T47D (cell line): Measurements from ENCODE around the gene PFDN1.

ENCODE experiments used
- DNase-seq, 2 experiments: peaks; one replicate each; pipeline versions ENCODE4 v3.0.0 to v3.0.0-alpha.2; 2011 to 2012; ENCODE audit warnings: low read depth in 1 of 2, low spot score in 1 of 2
- JUND ChIP-seq: IDR thresholded peaks from 2 replicates; pipeline ENCODE4 v1.6.1; 2012; ENCODE audit warnings: low read depth
- in situ Hi-C: cut with HindIII; loops from 2 replicates; pipeline ENCODE4 v1.10.0; 2016; ENCODE audit warnings: low sequenced_read_pairs, low pct_unique_long_range_greater_than_20kb

PFDN1 gene

DNA sequence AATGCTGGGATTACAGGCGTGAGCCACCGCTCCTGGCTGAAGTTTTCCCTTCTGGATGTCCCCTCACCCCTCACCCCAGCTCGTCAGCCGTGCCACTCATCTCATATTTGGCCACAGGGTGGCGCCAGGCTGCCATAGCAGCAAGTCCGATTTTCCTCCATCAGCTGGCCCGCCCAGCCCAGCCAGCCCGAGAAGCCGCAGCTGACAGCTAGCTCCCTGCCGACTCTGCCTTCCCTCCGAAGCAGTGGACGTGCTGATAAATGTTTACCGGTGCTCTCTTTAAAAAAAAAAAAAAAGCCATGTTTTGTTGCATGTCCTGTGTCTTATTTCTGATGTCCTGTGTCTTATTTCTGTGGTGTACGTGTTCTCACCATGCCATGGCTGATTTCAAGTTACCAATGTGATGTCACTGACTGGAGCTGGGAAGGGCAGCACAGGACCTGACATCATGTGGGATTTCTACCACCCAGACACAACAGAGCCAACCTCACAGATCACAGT is 58.3 kb downstream of the PFDN1 start:
- DNase-seq: peak; percentile 66 to 87
- in situ Hi-C loops: no loop called here
- no peak for TF ChIP-seq JUND

DNA sequence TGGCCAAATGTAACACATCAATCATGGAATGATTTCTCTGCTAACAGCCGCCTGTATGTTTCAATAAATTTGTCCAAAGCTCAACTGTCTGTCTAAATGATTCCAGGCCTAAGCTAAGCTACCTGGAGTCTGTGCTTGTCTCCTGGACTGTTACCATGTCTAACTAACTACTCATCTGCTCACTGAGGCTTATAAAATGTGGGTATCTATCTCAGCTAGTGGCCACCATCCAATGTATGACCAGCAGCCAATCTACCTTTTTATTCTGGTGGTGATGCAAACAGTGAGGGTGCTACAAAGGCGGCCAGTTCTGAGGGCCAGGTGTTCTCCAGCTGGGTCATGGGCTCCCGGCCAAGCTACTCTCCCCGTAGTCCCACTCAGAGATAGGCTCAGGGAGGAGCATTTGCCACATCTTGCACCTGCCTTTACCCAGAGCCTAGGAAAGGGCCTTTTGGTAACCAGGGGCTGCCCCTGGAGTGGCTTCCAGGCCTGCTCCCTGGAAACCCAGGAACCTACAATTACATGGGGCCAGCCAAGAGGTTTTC is 59.1 kb downstream of the PFDN1 start:
- DNase-seq: no peak
- in situ Hi-C loops: no loop called here
- no peak for TF ChIP-seq JUND

- TF ChIP-seq JUND: no peak
- in situ Hi-C loops: no loop called here
- DNase-seq: peak in 1 of 2 experiments; percentile 34
Measured at GRCh38 chr5:140242890-140243585, 59.9 kb downstream of the PFDN1 start.

DNA sequence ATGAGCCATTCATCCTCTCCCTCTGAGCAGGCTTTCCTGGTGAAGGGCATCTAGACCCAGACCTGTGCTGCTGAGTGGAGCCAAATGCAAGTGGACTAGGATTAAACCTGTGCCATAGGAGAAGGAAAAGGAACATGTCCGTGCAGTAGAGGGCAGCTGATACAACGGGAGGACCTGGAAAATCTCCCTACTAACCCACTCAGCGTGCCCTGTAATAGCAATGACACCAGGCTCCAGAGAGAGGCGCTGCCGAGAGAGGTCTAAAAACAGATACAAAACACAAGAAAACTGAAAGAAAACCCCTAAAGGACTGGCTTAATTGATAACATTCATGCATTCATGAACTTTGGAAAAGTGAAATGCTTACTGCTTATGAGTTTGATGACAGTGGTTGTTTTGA is 60.8 kb downstream of the PFDN1 start:
- in situ Hi-C loops: no loop called here
- DNase-seq: no peak
- TF ChIP-seq JUND: no peak

GRCh38 chr5:140240987-140241706 is 61.8 kb downstream of the PFDN1 start:
- in situ Hi-C loops: no loop called here

DNA sequence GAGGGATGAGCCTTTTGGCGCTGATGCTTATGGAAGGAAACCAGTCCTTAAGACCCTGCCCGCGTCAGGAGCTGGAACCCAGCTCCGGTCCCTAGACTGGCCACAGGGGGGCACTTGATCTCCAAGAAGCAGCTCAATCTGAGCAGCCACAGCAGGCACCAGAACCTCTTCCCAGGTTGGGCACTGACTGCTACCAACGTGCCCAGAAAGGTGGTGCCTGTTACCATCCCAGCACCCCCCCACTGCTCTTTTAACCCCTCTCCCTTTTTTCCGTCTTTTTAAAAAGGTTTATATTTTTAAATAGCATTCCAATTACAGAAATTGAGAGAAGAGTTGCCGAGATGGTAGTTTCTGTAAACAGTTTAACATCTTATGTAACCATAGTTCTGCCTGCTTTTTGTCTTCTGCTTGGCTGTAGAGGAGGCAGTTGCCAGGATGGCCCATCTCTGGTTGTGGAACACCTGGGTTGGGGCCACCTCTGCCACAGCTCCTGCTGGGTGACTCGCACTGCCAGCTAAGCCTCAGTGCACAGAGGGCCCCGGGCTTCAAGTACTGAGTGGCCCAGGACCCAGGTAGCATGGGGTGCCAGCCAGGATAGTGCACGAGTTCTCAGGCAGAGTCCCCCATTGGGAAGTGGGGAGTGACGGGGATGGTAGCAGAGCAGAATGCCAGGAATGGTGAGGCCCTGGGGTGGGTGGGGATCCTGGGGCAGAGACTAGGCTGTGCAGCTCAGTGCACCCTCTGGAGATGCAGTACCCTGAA is 62.8 kb downstream of the PFDN1 start:
- DNase-seq: peak; percentile 64 to 69
- in situ Hi-C loops: no loop called here
- TF ChIP-seq JUND: no peak

More at GRCh38 chr5:140240987-140241706, 61.8 kb downstream of the PFDN1 start:
- DNase-seq: peak in 1 of 2 experiments; percentile 38
- TF ChIP-seq JUND: no peak

DNA sequence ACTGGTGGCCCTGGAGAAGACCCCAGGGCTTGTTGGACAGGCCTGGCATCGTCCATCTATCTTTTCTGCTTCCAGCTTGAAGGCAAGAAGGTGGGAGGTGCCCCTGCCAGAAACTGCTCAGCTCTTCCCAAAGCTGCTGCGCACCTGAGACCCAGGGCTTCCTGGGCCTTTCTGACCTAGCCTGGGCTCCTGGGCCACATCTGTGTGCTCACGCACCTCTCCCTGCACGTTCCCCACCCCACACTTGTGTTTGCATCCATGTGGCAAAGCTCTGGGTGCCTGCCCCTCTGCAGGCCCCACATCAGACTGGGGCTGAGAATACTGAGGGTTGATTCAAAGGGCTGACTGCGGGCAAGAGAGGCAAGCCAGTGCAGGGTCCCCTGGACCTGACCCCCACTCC is 63.4 kb downstream of the PFDN1 start:
- in situ Hi-C loops: no loop called here
- DNase-seq: no peak
- TF ChIP-seq JUND: no peak

- in situ Hi-C loops: no loop called here
- DNase-seq: no peak
- no peak for TF ChIP-seq JUND
Measured at GRCh38 chr5:140238756-140239155, 64.1 kb downstream of the PFDN1 start.

DNA sequence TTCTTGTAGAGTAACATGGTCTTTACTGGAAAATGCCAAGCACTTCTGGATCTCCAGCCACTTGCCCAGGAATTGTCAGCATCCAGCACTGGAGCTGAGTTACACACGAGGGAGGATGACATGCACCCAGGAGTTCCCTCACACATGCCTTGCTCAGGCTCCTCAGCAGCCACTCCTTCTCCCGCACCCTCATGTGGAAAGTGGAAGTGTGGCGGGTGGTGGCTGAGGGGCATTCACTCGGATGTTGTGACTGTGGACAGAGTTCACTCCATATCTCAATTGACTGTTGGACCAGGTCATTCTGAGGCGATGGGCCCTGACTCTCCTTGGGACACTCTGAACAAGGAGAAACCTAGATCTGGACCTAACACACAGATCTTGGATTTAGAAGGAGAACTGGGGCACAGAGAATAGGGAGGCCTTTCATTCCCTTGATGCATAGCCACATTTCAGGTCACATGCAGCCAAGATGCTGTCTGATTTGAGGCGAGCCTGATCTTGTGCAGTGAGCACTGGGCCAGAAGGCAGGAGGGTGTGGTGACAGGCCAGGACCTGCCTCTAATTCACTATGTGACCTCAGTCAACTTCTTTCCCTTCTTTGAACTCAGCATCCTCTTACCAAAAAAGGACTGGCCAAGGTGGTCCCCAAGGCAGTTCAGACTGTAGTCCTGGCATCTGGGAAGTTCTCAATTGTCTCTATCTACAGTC is 65.9 kb downstream of the PFDN1 start:
- no peak for DNase-seq
- TF ChIP-seq JUND: no peak
- in situ Hi-C loops: no loop called here

DNA sequence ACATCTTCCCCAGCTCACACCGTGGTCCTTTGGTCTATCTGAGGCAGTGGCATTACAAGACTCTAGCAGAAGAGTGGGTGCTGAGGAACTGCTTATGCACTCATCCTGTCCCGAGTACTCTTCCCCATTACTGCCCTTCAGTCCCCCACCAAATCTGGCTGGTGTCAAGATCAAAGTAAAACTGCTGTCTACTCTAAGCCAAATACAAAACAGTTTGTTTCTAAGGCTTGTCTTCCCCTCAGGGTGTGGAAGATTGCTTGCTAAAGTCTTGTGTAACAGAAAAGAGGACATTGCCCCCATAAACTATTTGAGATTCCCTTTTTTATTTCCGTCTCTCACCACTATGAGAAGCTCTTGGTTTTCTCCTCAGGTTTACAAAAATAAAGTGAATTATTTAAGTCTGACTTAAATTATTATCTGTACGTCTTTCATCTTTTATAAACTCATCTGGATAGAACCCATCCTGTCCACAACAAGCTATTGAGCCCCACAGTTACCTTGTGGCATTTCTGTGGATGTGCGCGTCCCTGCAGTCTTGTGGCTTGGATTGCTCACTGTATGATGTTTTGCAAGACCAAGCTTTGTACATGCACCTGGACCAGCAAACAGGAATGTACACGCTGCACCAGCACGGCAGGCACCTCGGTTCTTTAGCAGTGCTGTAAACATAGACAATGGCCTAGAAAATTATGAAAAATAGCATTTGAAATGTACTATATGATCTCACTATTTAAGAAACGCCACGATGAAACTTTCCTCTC is 66.9 kb downstream of the PFDN1 start:
- DNase-seq: no peak
- TF ChIP-seq JUND: no peak
- in situ Hi-C loops: no loop called here

DNA sequence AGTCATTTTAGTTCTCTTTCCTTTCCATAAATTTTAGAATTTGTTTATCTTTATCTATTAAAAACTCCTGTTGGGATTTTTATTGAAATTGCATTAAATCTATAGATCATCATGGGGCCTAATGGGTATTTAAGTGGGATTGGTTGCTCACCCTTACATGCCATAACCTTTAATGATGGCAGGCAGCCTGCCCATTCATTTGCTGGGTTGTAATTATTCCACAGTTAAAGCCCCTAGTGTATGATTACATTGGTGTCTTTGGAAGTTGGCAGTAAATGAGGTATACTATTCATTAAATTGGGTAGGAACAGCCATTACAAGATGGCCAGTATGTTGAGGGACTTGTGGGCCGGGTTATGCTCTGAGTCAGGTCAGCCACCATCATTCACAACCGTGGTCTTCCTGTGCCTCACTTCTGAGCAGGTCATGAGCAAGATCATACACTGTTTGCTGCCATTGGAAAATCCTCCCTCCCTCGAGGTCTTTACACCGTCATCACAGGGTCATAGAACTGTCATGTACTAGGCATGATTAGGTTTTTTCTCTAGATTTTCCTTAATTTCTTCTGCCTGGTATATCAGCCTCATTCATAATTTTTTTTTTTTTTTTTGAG is 68.4 kb downstream of the PFDN1 start:
- in situ Hi-C loops: no loop called here

More for the DNA sequence above, 68.4 kb downstream of the PFDN1 start:
- no peak for TF ChIP-seq JUND
- DNase-seq: no peak
